ENCODE measurements around the gene PTCH2.
A peak's percentile ranks its signal among the peaks of the same experiment; 100 is the strongest.
"Not testable (repeated sequence)": the region's sequence is repeated elsewhere in the genome, so short reads cannot be mapped to it uniquely, and the experiment has no call there.

The PTCH2 gene

GRCh38 chr1:44801491-44802305, 41.4 kb downstream of the PTCH2 start:
- DNase-seq = peak; percentile 85 to 90 (median 86)

DNA sequence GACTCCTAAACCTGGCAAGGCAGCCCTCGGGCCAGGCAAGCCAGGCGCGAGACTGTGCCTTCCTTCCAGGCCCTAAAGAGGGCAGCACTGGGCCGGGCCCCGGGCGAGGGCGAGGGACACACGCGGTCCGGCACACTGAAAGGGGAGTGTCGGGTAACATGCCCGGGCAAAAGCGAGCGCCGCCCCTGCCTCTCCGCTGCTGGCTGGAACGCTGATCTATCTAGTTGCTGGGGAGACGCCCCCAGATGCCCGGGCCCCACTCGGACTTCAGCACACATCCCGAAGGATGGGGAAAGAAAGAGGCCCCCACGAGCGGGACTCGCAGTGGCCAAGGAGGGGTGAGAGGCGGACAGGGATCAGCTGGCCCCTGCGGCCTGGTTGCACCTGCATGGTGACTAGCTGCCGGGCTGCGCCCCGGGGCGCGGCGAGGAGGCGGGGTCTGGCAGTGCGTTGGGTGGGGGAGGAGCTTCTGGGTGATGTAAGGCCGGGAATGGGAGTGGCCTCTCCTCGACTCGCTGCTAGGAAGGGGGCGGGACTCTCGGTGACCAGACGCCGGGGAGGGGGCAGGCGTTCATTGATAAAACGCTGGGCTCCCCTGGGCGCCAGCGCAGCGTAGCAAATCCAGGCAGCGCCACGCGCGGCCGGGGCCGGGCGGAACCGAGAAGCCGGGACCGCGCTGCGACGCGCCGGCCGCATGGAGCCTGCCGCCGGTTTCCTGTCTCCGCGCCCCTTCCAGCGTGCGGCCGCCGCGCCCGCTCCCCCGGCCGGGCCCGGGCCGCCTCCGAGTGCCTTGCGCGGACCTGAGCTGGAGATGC, 43.1 kb downstream of the PTCH2 start, which contains the start of gene PLK3:
Gene PLK3 (plus strand): TSS at position 608 of the 815 bp plus-strand sequence. CDS start 87 bp downstream, at position 695.
- DNase-seq = peak; percentile 98 to 99 (median 99)

GRCh38 chr1:44798481-44799365, 44.3 kb downstream of the PTCH2 start:
- no peak for DNase-seq

DNA sequence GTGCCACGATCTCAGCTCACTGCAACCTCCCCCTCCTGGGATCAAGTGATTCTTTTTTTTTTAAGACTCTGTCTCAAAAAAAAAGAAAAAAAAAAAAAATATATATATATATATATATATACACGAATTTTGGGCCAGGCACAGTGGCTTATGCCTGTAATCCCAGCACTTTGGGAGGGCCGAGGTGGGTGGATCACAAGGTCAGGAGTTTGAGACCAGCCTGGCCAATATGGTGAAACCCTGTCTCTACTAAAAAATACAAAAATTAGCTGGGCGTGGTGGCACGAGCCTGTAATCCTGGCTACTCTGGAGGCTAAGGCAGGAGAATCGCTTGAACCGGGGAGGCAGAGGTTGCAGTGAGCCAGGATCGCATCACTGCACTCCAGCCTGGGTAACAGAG, 45.2 kb downstream of the PTCH2 start:
- DNase-seq = not testable (repeated sequence)

DNA sequence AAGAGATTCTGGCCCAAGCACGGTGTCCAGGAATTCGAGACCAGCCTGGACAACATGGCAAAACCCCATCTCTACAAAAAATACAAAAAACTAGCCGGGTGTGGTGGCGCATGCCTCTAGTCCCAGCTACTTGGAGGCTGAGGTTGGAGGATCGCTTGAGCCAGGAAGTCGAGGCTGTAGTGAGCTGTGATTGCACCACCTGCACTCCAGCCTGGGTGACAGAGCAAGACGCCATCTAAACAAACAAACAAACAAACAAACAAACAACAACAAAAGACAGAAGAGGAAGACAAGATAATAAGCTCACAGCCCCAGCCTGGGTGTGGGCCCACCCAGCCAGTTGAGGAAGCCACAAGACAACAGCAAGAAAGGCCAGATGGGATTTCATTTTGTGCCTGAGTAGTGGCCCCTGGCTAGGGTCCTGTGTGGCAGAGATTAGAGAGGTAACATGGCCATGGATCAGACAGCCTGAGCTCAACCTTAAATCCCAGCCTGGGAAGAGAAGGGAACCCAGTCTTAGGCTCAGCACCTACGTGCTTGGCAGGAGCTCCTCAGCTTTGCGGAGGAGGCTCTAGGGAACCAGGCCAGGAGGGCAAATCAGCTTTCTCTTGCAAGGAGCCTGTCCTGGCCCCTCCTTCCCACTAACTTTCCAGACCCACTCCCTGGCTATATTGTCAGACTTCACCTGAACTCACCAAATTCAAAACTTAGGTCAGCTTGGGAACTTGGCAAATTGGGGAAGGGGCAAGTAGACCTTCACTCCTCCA, 50.1 kb downstream of the PTCH2 start:
- no peak for DNase-seq

- DNase-seq = no peak
Observed at GRCh38 chr1:44790968-44791801, 51.9 kb downstream of the PTCH2 start.

- peak in 1 of 3 donors; percentile 16 for DNase-seq
Observed at GRCh38 chr1:44788120-44788860, 54.8 kb downstream of the PTCH2 start, which contains the start of gene BEST4. Gene BEST4 (minus strand): TSS chr1:44788170. CDS start chr1:44787705, 465 bp downstream.

- peak in 1 of 3 donors; percentile 13 for DNase-seq
Observed at GRCh38 chr1:44787506-44787905, 55.5 kb downstream of the PTCH2 start.

- peak in 1 of 3 donors; percentile 15 for DNase-seq
Observed at GRCh38 chr1:44786841-44787426, 56.1 kb downstream of the PTCH2 start.

DNA sequence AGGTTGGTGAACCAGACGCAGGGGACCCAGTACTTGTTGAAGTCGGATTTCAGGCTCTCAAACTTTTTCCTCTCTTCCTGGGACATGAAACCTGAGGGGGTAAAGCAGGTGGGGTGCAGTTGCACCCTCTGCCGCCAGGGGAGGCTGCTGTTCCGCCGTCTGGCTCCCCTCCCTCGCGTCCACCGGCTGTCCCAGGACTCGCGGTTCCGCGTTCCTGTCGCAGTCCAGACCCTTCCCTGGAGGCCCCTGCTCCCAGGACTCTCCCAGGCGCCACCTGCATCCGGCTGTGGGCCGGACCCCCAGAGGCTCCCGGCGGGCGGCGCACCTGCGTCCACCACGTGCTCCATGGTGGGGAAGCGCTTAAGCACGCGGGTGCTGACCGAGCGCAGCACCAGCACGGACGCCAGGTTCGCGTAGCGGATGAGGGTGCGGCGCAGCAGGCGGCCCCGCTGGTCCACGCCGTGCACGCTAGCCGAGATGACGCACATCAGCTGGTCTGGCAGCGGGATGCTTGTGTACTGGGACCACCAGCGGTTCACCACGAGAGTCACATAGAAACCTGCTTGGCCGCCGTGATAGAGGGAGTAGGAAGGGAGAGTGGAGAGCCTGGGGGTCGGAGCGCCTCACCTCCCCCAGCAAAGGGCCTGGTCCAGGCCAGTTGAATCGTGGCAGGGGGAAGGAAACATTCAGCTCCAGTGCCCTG, 56.8 kb downstream of the PTCH2 start:
- peak; percentile 58 to 77 (median 66) for DNase-seq

- DNase-seq = no peak
Observed at GRCh38 chr1:44785501-44786137, 57.4 kb downstream of the PTCH2 start.

DNA sequence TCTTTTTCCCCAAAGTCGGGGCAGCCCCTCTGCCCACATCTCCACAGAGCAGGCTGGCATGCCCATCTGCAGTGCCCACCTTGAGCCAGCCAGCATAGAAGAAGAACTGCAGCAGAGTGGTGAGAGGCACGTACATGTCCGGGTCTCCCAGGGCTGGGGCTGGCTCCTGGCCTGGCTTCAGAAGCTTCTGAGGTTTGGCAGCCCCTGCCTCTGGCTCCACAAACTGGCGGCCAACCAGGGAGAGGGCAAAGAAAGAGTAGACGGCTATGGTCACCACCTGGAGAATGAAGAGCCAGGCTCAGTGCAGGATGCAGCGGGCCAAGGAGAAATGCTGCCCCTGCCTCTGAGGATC, 58.0 kb downstream of the PTCH2 start:
- peak in 1 of 3 donors; percentile 15 for DNase-seq

GRCh38 chr1:44784094-44785028, 58.7 kb downstream of the PTCH2 start:
- peak in 2 of 3 donors; percentile 18 to 55 for DNase-seq

DNA sequence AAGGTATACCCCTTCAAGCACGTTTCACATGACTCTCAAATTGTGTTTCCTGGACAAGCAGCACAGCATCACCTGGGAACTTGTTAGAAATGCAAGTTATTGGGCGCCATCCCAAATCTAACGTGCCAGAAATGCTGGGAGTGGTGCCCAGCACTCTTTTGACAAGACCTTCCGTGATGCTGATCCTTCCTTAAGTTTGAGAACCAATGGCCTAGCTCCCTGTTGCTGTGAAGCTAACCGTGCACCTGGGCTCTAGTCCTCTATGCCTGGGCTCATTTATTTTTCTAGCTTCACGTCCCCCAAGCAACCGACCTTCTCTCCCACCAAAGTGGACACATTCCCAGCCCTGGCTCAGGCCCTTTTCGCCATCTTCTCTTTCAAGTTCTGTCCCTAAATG, 59.4 kb downstream of the PTCH2 start:
- peak in 1 of 3 donors; percentile 3 for DNase-seq

GRCh38 chr1:44780583-44781121, 62.4 kb downstream of the PTCH2 start:
- DNase-seq = no peak

DNA sequence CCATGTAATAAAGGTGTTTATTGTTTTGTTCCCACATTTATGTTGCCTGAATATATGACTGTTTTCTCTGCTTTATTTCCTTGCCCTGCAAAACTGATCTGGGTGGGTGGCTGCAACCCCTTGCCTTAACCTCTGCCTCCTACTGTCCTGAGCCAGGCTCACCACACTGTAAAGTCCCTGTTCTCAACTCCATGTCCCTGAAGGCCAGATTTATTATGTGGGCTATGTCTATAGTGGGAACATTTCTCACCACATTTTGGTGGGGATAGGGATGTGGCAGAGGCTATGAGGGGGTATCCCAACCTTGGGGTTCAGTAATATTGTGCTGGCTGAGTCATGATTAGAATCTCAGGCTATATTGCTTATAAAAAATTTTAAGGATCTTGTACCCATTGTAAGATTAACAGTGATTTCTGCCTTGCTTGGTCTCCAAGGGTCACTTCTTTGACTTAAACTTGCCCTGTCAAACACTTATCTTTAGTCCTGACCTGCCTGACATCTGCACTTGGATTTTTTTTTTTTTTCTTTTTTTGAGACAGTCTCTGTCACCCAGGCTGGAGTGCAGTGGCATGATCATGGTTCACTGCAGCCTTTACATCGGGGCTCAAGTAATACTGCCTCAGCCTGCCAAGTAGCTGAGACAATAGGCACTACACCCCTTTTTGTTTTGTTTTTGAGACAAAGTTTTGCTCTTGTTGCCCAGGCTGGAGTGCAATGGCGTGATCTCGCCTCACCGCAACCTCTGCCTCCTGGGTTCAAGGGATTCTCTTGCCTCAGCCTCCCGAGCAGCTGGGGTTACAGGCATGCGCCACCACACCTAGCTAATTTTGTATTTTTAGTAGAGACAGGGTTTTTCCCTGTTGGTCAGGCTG, 64.1 kb downstream of the PTCH2 start:
- no peak for DNase-seq
